Gastrocnemius medialis (tissue), 4 donors: Measurements from ENCODE around the gene TUBB. TPM values are rescaled to one million over a fixed set of nuclear protein-coding genes. Genes with fewer than 3 reads are reported as not detected.

Experiments used
- ATAC-seq, 2 donors: fragments of 150-250 bp; one replicate each; pipeline ENCODE4 v1.9.1; 2016
- DNase-seq, 2 donors: peaks; one replicate each; pipeline ENCODE4 v3.0.0-alpha.2; 2019
- H3K27ac ChIP-seq, 4 donors: fragments of 200-600 bp; sonication (generic); 1 replicate in 1 of 4; 2 replicates in 3 of 4; pipeline ENCODE4 v1.5.1; 2016 to 2018; ENCODE audit warnings: mild to moderate bottlenecking in 2 of 4, moderate library complexity in 1 of 4
- H3K27me3 ChIP-seq, 3 donors: fragments of 200-600 bp; sonication (generic) in 2 of 3; 1 replicate in 1 of 3; 2 replicates in 2 of 3; pipeline versions ENCODE4 v1.5.1 to v1.6.0; 2016 to 2019; ENCODE audit warnings: mild to moderate bottlenecking in 1 of 3, moderate library complexity in 1 of 3
- H3K36me3 ChIP-seq, 2 donors: fragments of 200-600 bp; sonication (generic) in 1 of 2; one replicate each; pipeline ENCODE4 v1.5.1; 2017 to 2018
- H3K4me1 ChIP-seq, 2 donors: fragments of 200-600 bp; sonication (generic) in 1 of 2; one replicate each; pipeline ENCODE4 v1.5.1; 2016 to 2017; ENCODE audit warnings: mild to moderate bottlenecking in 2 of 2
- H3K4me3 ChIP-seq, 4 donors: fragments of 200-600 bp; sonication (generic) in 3 of 4; 1 replicate in 1 of 4; 2 replicates in 3 of 4; pipeline ENCODE4 v1.5.1; 2016 to 2019; ENCODE audit warnings: mild to moderate bottlenecking in 2 of 4
- H3K9me3 ChIP-seq, 3 donors: fragments of 200-600 bp; sonication (generic) in 2 of 3; 1 replicate in 1 of 3; 2 replicates in 2 of 3; pipeline ENCODE4 v1.5.1; 2016 to 2019
- CTCF ChIP-seq, 5 experiments: fragments of 450-650 bp in 3 of 5; fragments of 200-600 bp in 2 of 5; sonication (generic) in 2 of 5; IDR thresholded peaks in 4 of 5; conservative IDR thresholded peaks in 1 of 5; 1 replicate in 4 of 5; 2 replicates in 1 of 5; pipeline ENCODE4 v1.5.1; 2016 to 2019; ENCODE audit warnings: antibody characterized with exemption in 5 of 5, mild to moderate bottlenecking in 3 of 5, moderate library complexity in 3 of 5
- POLR2A ChIP-seq, 2 donors: fragments of 450-650 bp; IDR thresholded peaks; one replicate each; pipeline ENCODE4 v1.6.1; 2017; ENCODE audit warnings: antibody characterized with exemption in 2 of 2, mild to moderate bottlenecking in 2 of 2, moderate library complexity in 2 of 2
- in situ Hi-C, 4 donors: fragments of 200-750 bp; cut with MboI; loops; one replicate each; pipeline versions ENCODE4 v1.15.0 to v1.8.0; 2017; ENCODE audit warnings: low sequenced_read_pairs in 4 of 4
- intact Hi-C: fragments of 100-400 bp; cut with DNase I; formaldehyde crosslinking; loops from one replicate; pipeline ENCODE4 v1.15.1; 2023; ENCODE audit warnings: low total_unique reads
- total RNA-seq, 4 donors: library from RNA; depleted of rRNA; stranded (reverse); fragments of >200 nt; gene quantifications; one replicate each; pipeline versions ENCODE4 v1.1.0 to v1.2.3, GENCODE V29; 2016

The TUBB gene
- total RNA-seq, 4 donors from 2014 or later = 79.7 to 294 (median 193) TPM

DNA sequence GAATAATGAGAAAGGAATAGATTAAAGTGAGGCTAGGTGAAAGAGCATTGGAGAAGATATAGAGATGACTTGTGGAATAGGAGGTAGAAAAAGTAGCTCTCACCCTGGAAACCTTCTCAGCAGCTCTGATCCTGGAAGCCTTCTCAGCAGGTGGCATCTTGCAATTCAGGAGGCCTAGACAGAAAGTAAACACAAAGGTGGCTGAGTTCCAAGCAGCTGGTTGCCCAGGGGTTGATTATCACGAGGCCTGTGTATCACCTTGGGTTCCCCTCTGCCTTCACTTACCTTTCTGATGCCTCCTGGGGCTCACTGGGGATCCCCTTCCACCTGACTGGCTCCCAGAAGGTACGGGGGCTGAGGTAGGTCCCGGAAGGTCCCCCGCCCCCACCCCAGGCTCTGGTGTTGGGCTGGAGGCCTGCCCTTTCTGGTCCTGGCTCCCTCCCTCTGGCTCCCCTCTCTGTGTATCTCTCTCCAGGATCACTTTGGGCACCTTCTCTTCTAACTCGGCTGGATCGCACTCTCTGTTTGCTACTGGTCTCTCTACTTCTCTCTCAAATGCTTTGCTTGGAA lies 12.8 kb upstream of the TUBB start:
- H3K9me3 ChIP-seq = no peaks in the 10 kb centered on the region
- in situ Hi-C loops = no loop called here
- DNase-seq (peak in 1 of 2 donors; percentile 19), ATAC-seq (no peak)
- H3K4me1 ChIP-seq = peaks cover 7 to 10% of the 10 kb centered on the region in 2 donors
- peaks cover 0 to 73% of the 10 kb centered on the region in 2 donors for H3K36me3 ChIP-seq
- H3K27me3 ChIP-seq = no peaks in the 10 kb centered on the region
- H3K27ac ChIP-seq = peak overlapping the region in 3 of 4 donors; percentile 48 to 77 (median 53)
- intact Hi-C loops = no loop called here
- TF ChIP-seq CTCF (IDR thresholded peaks at IDR 0.05 in 4 of 5, conservative IDR thresholded peaks at IDR 0.05 in 1 of 5) = no peak
- TF ChIP-seq POLR2A (IDR thresholded peaks at IDR 0.05) = no peak
- H3K4me3 ChIP-seq = no peak overlapping the region

GRCh38 chr6:30709101-30709868 lies 10.9 kb upstream of the TUBB start:
- peaks cover 0 to 79% of the 10 kb centered on the region in 2 donors for H3K36me3 ChIP-seq

DNA sequence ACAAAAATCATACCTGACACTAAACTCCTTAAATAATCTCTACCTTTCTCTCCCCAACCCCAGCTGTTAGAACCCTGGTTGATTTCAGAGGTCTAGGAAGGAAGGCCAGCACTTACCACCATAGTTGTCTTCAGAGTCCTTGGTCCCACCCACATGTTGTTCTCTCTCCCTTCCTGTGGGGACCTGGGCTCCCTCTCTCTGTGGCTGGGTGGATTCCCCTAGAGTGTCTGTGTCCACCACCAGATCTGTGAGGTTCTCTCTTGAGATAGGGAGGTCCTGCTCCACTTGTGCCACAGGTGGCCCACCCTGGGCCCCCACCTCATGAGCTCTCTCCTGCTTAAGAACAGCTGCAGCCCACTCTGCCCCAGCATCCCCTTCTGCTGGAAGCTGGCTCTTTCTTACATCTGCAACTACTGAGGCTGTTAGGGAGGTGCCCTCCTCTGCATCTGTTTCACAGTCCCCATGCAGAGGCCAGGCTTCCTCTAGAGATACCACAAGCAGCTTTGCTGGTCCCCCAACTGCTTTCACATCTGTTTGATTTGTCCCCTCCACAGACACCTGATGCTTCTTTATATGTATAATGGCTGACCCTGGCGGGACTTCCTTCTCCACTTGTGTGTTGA lies 8.3 kb upstream of the TUBB start:
- Histone ChIP-seq H3K4me3 (no peak overlapping the region), H3K9me3 (no peaks in the 10 kb centered on the region), H3K27ac (no peak overlapping the region), H3K36me3 (peaks cover 0 to 76% of the 10 kb centered on the region in 2 donors), H3K27me3 (no peaks in the 10 kb centered on the region), H3K4me1 (peaks cover 6 to 7% of the 10 kb centered on the region in 2 donors)
- intact Hi-C loops = loop anchor here (10.0 kb wide), 1 partner anchor 1483 kb away; the partner anchor contains the start of genes GPSM3 and PBX2
- ATAC-seq = no peak
- DNase-seq = no peak
- in situ Hi-C loops = no loop called here
- TF ChIP-seq POLR2A (IDR thresholded peaks at IDR 0.05) = no peak
- TF ChIP-seq CTCF (IDR thresholded peaks at IDR 0.05 in 4 of 5, conservative IDR thresholded peaks at IDR 0.05 in 1 of 5) = no peak

More at GRCh38 chr6:30709101-30709868, 10.9 kb upstream of the TUBB start:
- Histone ChIP-seq H3K9me3 (no peaks in the 10 kb centered on the region), H3K27me3 (no peaks in the 10 kb centered on the region), H3K4me1 (peaks cover 7 to 10% of the 10 kb centered on the region in 2 donors), H3K27ac (no peak overlapping the region), H3K4me3 (no peak overlapping the region)
- ATAC-seq = no peak
- intact Hi-C loops = no loop called here
- no peak for TF ChIP-seq CTCF (IDR thresholded peaks at IDR 0.05 in 4 of 5, conservative IDR thresholded peaks at IDR 0.05 in 1 of 5)
- no peak for TF ChIP-seq POLR2A (IDR thresholded peaks at IDR 0.05)
- DNase-seq = no peak
- in situ Hi-C loops = no loop called here

GRCh38 chr6:30712441-30712945 lies 7.7 kb upstream of the TUBB start:
- peaks cover 0 to 70% of the 10 kb centered on the region in 2 donors for H3K36me3 ChIP-seq
- no peaks in the 10 kb centered on the region for H3K9me3 ChIP-seq
- no peak overlapping the region for H3K27ac ChIP-seq
- H3K4me3 ChIP-seq = no peak overlapping the region
- DNase-seq (no peak), ATAC-seq (no peak)
- peaks cover 6 to 7% of the 10 kb centered on the region in 2 donors for H3K4me1 ChIP-seq
- intact Hi-C loops (loop anchor here (10.0 kb wide), 1 partner anchor 1482 kb away; the partner anchor contains the start of genes GPSM3 and PBX2), in situ Hi-C loops (no loop called here)
- H3K27me3 ChIP-seq = no peaks in the 10 kb centered on the region
- TF ChIP-seq POLR2A (IDR thresholded peaks at IDR 0.05) (no peak), CTCF (IDR thresholded peaks at IDR 0.05 in 4 of 5, conservative IDR thresholded peaks at IDR 0.05 in 1 of 5) (no peak)
